Measurements from ENCODE around the gene DUSP28.
A peak's percentile ranks its signal among the peaks of the same experiment; 100 is the strongest.

DUSP28 gene

DNA sequence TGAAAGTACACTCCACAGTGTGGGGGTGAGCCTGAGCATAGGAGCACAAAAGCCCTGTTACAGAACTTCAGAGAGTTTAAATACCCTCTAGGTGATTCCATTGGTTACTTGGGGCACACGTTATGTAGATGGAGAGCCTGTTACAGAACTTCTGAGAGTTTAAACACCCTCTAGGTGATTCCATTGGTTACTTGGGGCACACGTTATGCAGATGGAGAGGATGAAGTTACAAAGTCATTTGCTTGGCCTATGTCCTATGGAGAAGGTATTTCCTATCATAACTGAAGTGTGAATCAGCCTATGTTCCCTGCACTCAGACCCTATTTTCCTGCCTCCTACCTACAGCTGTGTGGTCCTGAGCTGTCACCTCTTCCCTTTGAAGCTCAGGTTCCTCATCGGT, 22.6 kb downstream of the DUSP28 start:
- DNase-seq (ENCODE audit: low spot score): no peak
- TF ChIP-seq, protein P1, sequence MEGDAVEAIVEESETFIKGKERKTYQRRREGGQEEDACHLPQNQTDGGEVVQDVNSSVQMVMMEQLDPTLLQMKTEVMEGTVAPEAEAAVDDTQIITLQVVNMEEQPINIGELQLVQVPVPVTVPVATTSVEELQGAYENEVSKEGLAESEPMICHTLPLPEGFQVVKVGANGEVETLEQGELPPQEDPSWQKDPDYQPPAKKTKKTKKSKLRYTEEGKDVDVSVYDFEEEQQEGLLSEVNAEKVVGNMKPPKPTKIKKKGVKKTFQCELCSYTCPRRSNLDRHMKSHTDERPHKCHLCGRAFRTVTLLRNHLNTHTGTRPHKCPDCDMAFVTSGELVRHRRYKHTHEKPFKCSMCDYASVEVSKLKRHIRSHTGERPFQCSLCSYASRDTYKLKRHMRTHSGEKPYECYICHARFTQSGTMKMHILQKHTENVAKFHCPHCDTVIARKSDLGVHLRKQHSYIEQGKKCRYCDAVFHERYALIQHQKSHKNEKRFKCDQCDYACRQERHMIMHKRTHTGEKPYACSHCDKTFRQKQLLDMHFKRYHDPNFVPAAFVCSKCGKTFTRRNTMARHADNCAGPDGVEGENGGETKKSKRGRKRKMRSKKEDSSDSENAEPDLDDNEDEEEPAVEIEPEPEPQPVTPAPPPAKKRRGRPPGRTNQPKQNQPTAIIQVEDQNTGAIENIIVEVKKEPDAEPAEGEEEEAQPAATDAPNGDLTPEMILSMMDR (IDR thresholded peaks at IDR 0.05; ENCODE audit: borderline replicate concordance, control extremely low read depth, extremely low read depth, insufficient read depth, missing control alignments): no peak
- in situ Hi-C loops (cut with MboI; ENCODE audit: low sequenced_read_pairs, unreplicated experiment): no loop called here

DNA sequence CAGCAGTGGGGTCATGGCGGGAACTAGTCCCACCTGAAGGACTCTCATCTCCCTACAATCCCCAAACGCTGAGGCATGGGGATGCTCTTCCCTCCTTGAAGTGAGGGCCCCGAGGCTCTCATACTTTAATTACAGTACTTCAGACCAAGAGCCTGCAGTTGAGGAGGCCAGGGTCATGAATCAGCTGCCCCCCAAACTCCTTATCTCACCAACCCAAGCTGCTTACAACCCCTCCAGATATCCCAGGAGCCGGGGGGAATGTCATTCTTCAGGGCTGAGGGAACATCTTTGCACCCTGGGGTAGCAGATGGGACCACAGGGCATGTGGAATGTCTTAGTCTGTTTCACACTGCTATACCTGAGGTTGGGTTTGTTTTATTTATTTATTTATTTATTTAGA, 23.6 kb downstream of the DUSP28 start:
- TF ChIP-seq, protein P1 (IDR thresholded peaks at IDR 0.05; ENCODE audit: borderline replicate concordance, control extremely low read depth, extremely low read depth, insufficient read depth, missing control alignments): no peak
- no peak for DNase-seq (ENCODE audit: low spot score)
- in situ Hi-C loops (cut with MboI; ENCODE audit: low sequenced_read_pairs, unreplicated experiment): no loop called here

DNA sequence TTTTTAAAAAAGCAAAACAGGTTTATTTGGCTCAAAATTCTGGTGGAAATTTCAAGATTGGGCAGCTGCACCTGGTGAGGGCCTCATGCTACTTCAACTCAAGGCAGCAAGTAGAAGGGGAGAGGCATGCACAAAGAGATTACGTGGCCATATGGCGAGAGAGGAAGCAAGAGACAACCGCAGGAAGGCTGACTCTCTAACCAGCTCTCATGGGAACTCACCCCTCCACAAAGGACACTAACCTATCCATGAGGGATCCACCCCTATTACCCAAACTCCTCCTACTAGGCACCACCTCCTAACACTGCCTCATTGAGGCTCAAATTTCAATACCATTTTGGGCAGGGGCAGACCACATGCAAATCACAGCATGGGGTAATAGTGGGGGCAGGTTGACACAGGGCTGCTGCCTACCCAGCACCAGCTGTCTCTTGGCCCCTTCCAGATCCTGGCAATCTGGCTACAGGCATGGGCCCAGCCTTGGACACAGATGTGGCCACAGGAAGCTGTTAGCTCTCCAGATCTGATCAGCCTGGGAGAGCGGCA, 24.4 kb downstream of the DUSP28 start:
- TF ChIP-seq, protein P1 (IDR thresholded peaks at IDR 0.05; ENCODE audit: borderline replicate concordance, control extremely low read depth, extremely low read depth, insufficient read depth, missing control alignments): no peak
- DNase-seq (ENCODE audit: low spot score): peak; percentile 82
- in situ Hi-C loops (cut with MboI; ENCODE audit: low sequenced_read_pairs, unreplicated experiment): no loop called here

DNA sequence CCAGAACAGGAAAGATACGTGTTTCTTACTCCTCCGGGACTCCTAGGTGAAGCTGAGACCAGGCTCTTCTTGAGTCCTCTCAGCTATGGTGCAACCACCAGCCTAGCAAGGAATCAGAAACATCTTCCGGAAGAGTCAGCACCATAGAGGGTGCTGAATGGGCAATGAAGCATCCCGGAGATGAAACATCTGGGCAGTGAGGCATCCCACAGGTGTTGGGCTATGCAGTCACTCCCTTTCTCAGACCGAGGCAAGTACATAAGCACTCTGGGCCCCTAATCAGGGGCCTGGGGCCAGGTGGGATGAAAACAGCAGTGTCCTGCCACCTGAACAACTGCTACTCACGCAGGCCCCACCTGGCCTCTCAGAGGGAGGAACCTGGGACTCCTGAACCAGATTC, 24.9 kb downstream of the DUSP28 start:
- TF ChIP-seq, protein P1 (IDR thresholded peaks at IDR 0.05; ENCODE audit: borderline replicate concordance, control extremely low read depth, extremely low read depth, insufficient read depth, missing control alignments): no peak
- no peak for DNase-seq (ENCODE audit: low spot score)
- in situ Hi-C loops (cut with MboI; ENCODE audit: low sequenced_read_pairs, unreplicated experiment): no loop called here

DNA sequence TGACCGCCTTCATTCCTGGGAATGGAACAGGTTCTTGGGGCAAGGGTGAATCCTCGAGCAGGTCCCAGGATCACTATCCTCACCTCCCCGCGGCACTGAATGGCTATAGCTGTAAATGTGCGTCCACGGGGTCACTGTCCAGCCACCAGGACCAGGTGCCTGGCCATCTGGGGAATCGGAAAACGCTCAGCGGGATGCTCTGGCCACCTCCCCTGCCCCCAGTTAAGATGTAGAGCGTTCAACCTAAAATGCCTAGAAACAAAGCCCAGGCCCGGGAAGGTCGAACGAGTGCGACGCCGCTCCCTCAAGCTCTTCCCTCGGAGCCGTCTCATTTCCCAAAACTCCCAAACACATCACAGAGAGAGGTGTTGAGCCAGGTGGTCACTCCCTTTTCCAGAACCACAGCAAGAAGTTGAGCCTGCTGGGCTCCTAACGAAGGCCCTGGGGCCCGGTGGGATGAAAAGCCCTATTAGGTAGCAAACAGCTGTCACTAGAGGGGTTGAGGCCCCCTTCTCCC, 25.6 kb downstream of the DUSP28 start:
- no peak for DNase-seq (ENCODE audit: low spot score)
- in situ Hi-C loops (cut with MboI; ENCODE audit: low sequenced_read_pairs, unreplicated experiment): no loop called here
- TF ChIP-seq, protein P1 (IDR thresholded peaks at IDR 0.05; ENCODE audit: borderline replicate concordance, control extremely low read depth, extremely low read depth, insufficient read depth, missing control alignments): no peak

DNA sequence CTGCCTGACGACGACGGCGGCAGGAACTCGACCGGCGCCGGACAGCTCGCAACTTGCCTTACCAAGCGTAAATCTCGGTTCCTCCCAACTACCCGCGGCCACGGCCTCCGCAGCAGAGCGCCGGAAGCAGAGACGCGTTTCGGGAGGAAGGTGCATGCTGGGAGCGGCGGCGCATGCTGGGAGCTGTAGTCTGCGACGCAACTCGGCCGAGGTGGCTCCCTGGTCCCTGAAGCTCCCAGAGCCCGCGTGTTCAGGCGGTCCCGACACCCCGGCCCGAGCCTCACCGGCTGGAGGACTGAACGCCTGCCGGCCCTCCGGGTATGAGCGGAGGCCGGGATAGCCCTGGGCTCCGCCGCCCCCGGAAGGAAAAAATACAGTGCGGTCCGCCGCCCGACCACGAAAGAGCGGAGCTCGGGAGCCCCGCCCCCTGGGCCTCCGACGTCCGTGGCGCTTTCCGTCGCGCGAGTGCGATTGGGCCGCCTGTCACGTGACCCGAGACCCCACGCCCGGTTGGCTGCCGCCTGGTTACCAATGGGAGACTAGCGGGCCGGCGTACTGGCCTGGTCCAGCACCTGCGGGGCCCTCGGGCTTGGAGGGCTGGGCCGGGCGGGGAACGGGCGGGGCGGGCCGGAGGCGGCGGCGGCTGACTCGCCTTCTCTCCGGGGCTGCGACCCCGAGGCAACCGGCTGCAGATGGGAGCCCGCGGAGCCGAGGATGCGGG, 26.2 kb downstream of the DUSP28 start, which contains the start of gene CAPN10:
Gene CAPN10, plus strand, starts transcription at position 537 of the 721 bp plus-strand sequence. Its CDS starts 178 bp downstream, at position 715.
- DNase-seq (ENCODE audit: low spot score): peak; percentile 96
- TF ChIP-seq, protein P1 (IDR thresholded peaks at IDR 0.05; ENCODE audit: borderline replicate concordance, control extremely low read depth, extremely low read depth, insufficient read depth, missing control alignments): no peak
- in situ Hi-C loops (cut with MboI; ENCODE audit: low sequenced_read_pairs, unreplicated experiment): no loop called here
